G401 (cell line): Measurements from ENCODE around the gene MRPL22. TPM values are rescaled to one million over a fixed set of nuclear protein-coding genes. Genes with fewer than 3 reads are reported as not detected.

Experiments
- total RNA-seq: library from RNA; depleted of rRNA; stranded (reverse); fragments of >200 nt; shearing (Covaris generic); gene quantifications from 2 replicates; pipeline ENCODE4 v1.2.3, GENCODE V29; 2014; rRNA removed

Gene MRPL22
- total RNA-seq, 1 experiment from 2014 or later, result 46.4 TPM

Other genes starting within 250 kb of the MRPL22 start
- gene LARP1, start 185.7 kb upstream of the MRPL22 start, total RNA-seq, result 25.3 and 28.8 TPM in 2 replicates
- 7.9 and 10.3 TPM in 2 replicates for gene FAXDC2, start 90.5 kb upstream of the MRPL22 start, total RNA-seq
- 63.0 and 69.6 TPM in 2 replicates for gene CNOT8, start 82.4 kb upstream of the MRPL22 start, total RNA-seq
- gene GEMIN5, start 2.9 kb upstream of the MRPL22 start, total RNA-seq, result 30.5 and 45.0 TPM in 2 replicates
- gene KIF4B, start 72.7 kb downstream of the MRPL22 start, total RNA-seq, result 0.06 and 0.07 TPM in 2 replicates